GM15510 (cell line): ENCODE measurements around the gene DLEC1.

ENCODE experiments used
- POLR2A ChIP-seq: IDR thresholded peaks from 3 replicates; pipeline ENCODE4 v1.6.1; 2011; ENCODE audit warnings: borderline replicate concordance; ENCODE audit not compliant: insufficient read length; ENCODE audit errors: extremely low read depth

DLEC1 gene

DNA sequence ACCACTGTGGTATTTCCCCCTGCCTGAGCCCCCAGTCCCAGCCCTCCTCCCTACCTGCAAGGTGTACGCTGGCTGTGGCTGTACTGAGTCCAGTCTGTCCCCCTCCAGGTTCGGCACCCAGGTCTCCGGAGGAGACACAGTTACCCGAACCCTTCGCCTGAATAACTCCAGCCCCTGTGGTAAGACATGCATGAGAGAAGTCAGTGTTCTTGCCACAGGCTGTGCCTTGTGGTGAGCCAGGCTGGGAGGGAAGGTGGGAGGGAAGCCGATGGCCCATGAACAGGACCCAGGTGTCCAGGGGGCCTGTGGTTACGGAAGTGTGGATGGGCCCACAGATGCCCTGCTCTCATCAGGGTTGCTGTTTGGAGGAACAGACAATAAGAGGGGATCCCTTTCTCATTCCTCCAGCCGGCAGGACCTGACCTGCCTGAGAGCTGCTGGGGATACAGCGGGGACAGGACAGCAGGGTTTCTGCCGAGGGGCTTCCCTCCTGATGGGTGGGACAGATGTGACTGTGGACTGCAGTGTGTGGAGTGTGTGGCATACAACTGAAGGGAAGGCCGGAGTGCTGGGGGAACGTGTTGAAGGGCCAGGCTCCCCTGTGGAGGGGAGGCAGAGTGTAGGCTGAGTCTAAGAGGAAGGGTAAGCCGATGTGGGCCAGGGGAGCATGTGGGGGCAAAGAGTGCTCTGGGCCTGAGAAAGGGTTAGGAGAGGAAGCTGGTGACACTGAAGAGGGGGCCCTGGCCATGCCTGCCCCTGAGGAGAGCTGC, 76.1 kb downstream of the DLEC1 start:
- no peak for TF ChIP-seq POLR2A

GRCh38 chr3:38115645-38116427, 76.8 kb downstream of the DLEC1 start:
- TF ChIP-seq POLR2A: no peak

DNA sequence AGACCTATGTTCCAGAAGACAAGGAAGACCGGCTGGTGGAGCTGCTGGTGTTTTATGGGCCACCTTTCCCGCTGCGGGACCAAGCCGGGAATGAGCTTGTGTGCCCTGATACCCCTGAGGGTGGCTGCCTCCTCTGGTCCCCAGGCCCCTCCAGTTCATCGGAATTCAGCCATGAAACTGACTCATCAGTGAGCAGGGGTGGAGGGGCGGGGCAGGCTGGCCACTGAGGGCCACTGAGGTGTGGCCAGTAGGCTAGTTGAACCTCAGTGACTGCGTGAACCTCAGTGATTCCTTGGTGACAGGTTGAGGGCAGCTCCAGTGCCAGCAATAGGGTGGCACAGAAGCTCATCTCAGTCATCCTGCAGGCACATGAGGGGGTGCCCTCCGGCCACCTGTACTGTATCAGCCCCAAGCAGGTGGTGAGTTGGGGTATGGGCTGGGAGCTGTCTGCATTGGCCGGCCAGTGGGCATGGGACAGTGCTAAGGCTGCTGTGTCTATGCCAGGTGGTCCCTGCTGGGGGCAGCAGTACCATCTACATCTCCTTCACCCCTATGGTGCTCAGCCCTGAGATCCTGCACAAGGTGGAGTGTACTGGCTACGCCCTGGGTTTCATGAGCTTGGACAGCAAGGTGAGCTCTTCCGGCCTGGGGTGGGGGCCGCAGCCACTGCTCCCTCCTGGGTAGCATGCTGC, 77.6 kb downstream of the DLEC1 start:
- no peak for TF ChIP-seq POLR2A

GRCh38 chr3:38117163-38117716, 78.2 kb downstream of the DLEC1 start:
- TF ChIP-seq POLR2A: no peak

DNA sequence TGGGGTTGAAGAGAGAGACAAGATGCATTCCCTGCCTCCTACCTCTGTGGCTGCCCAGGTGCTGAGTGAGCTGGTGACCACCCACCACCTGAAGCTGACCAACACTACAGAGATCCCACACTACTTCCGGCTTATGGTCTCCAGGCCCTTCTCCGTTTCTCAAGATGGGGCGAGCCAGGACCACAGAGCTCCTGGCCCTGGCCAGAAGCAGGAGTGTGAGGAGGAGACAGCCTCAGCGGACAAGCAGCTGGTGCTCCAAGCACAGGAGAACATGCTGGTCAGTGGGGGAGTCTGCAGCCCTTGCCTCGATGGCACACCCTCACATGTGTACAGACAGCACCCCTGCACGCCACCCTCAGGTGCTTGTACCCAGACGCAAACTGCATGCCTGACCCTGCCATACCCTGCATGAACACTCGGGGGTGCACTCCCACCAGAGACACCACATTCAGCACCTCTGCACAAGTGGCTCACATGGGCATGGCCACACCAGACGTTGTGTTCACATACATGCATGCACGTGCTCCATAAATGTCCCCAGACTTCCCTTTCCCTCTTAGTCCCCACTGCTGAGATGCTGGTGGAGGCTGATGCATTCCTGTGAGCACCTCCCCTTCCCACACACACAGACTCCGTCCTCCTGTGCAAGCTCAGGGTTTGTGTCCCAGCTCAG, 78.9 kb downstream of the DLEC1 start:
- no peak for TF ChIP-seq POLR2A

DNA sequence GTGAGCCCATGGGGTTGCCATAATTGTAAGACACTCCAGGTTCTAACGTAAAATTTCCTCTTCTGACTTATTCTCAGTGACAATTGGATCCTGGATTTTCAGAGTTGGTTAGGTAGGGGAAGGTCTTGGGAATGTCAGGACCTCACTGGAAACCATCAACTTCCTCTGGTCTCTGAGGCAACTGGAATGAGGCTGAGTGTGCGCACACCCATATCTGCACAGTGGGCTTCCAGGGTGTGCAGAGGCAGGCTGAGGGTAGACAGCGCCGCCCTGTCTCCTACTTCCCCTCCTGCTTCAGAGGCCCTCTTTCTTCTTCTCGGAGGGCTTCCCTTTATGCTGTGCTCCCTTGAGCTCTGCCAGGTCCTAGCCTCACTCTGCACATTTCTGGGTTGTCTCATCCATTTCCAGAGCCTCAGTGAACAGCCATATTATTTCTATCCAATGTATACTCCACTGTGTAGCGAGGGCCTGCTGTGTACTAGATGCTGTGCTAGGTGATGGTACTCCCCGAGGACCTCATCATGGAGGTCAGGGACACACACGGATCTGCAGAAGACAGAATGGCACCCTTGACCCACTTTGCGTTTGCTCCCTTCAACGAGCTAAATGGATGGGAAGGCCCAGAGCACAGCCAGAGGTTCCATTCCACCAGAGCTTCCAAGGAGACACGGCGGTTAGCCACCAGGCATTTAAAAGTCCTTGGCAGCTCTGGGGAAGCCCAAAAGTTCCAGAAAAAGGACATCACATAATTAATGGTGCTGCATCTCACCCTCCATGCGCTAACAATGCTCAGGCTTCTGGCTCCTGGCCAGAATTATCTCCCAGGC, 79.6 kb downstream of the DLEC1 start:
- TF ChIP-seq POLR2A: no peak

GRCh38 chr3:38119248-38119544, 80.2 kb downstream of the DLEC1 start:
- no peak for TF ChIP-seq POLR2A

DNA sequence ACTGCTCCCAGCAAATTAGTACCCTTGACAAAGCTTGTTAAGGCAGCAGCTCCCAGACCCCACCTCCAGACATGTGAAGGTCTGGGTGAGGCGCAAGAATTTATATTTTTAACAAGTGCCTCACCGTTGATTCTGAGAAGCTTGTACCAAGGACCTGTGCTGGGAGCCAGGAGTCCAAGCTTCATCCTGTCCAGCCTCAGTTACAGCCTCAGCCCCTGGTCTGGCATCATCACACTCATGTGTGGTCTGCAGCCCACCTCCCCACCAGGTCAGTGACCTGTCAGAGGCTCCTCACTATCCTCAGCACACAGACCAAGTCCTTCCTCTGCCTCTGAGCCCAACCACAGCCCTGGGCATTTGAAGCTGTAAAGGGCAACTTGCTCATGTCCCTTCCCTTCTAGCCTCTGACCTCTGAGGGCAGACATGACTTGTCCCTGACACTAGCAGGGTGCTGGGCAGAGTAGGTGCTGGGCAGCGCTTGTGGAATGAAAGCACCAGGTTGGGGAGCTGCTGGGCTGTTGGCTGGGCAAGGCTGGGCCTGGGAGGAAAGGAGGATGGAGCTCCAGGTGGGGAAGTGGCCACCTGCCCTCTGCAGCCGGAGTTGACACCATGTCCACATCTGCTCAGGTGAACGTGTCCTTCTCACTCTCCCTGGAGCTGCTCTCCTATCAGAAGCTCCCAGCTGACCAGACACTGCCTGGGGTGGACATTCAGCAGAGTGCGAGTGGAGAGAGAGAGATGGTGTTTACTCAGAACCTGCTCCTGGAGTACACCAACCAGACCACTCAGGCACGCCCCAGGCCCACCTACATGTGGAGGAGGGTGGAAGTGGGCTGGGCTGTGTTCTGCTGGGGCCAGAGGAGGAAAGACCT, 81.0 kb downstream of the DLEC1 start:
- TF ChIP-seq POLR2A: no peak

DNA sequence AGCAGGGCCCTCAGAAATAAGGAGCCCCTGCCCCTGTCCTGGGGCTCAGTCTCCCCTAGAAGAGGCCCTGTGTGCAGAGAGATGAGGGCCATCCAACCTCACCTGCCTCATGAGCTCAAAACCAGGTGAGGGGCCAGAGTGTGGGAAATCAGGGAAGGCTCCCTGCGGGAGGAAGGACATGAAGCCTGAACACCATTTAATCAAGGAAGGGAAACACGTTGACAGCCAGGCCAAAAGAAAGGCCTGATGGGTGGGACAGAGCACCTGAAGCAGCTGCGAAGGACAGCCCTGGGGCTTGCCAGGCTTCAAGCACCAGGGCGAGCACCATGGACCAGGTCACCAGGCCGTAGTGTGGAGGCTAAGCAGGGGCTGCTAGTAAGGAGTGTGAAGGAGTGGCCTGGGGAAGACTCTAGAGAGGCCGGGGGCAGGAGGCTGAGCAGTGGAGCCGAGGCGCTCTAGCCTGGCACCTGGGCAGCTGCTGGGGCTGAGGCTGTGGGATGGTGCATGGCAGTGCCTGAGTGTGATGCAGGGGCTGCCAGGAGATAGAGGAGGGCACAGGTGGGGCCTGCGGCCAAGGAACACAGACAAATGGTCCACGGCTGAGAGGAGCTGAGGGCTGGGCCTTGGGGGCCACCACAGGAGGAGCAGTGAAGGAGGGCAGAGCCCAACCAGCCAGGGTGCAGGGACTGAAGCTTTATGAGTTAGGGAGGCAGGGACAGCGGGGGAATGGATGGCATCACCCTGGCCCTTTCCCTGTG, 81.9 kb downstream of the DLEC1 start:
- no peak for TF ChIP-seq POLR2A

DNA sequence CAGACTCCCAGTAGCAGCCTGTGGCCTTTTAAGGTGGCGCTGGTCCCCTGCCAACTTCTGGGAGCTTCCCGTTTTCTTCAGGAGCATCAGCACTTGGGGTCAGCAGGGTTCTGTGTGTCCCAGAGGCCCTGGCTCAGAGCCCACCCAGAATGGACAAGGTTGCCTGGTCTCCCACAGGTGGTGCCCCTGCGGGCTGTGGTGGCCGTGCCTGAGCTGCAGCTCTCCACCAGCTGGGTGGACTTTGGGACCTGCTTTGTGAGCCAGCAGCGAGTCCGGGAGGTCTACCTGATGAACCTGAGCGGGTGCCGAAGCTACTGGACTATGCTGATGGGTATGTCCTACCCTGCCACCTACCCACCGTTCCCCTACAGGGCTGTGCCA, 82.4 kb downstream of the DLEC1 start:
- TF ChIP-seq POLR2A: no peak

DNA sequence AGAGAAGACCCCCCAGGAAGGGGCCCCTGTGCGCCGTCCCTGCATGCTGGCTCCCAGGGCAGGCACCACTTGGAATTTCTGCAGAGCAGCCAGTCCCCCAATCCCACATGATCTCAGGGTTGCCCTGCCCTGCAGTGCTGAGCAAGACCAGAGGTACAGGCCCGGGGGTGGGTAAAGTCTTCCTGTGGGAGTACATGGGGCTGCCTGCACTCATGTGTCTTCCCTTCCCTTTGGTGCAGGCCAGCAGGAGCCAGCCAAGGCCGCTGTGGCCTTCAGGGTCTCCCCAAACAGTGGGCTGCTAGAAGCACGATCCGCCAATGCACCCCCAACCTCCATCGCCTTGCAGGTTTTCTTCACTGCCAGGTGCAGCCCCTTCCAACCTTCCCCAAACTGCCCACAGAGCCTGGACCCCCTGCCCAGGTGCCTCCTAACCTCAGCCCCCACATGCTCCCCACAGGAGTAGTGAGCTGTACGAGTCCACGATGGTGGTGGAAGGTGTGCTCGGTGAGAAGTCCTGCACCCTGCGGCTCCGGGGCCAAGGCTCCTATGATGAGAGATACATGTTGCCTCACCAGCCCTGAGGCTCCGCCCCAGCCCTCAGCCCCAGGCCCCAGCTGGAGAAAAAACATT, 82.9 kb downstream of the DLEC1 start:
- TF ChIP-seq POLR2A: no peak

- TF ChIP-seq POLR2A: no peak
Observed at GRCh38 chr3:38122712-38123290, 83.8 kb downstream of the DLEC1 start.
